GM12878 (cell line): ENCODE results near the gene TMEM131L. TPM values are rescaled to one million over a fixed set of nuclear protein-coding genes. Genes with fewer than 3 reads are reported as not detected.

ENCODE experiments used
- ATF7 ChIP-seq: fragments of 450-650 bp; IDR thresholded peaks from 2 replicates; pipeline ENCODE4 v1.6.1; 2016; ENCODE audit warnings: low read depth, mild to moderate bottlenecking
- CREB1 ChIP-seq: IDR thresholded peaks from 2 replicates; pipeline ENCODE4 v1.6.1; 2012; ENCODE audit warnings: low read depth, mild to moderate bottlenecking, inconsistent platforms
- CREM ChIP-seq: IDR thresholded peaks from 2 replicates; pipeline ENCODE4 v1.6.1; 2014; ENCODE audit warnings: antibody characterized with exemption, low read depth
- EGR1 ChIP-seq, 2 experiments: IDR thresholded peaks; 1 replicate in 1 of 2; 2 replicates in 1 of 2; pipeline ENCODE4 v1.6.1; 2011 to 2012; ENCODE audit warnings: low read depth in 2 of 2, low read length in 2 of 2, borderline replicate concordance in 1 of 2, mild to moderate bottlenecking in 1 of 2, moderate library complexity in 1 of 2
- ELK1 ChIP-seq: IDR thresholded peaks from 2 replicates; pipeline ENCODE4 v1.6.1; 2012; ENCODE audit warnings: low read depth, low read length, improper control_type of control experiment
- HDAC2 ChIP-seq: fragments of 200-600 bp; sonication (generic); IDR thresholded peaks from 2 replicates; pipeline ENCODE4 v1.6.1; 2017
- KLF5 ChIP-seq: fragments of 450-650 bp; IDR thresholded peaks from 2 replicates; pipeline ENCODE4 v1.6.1; 2014; ENCODE audit warnings: mild to moderate bottlenecking; ENCODE audit not compliant: partially characterized antibody
- MTA2 ChIP-seq: fragments of 450-650 bp; IDR thresholded peaks from 2 replicates; pipeline ENCODE4 v1.6.1; 2016; ENCODE audit warnings: low read depth, mild to moderate bottlenecking, moderate library complexity
- NFXL1 ChIP-seq: fragments of 450-650 bp; IDR thresholded peaks from 2 replicates; pipeline ENCODE4 v1.6.1; 2017; ENCODE audit warnings: antibody characterized with exemption, mild to moderate bottlenecking, borderline replicate concordance
- NKRF ChIP-seq: fragments of 450-650 bp; conservative IDR thresholded peaks from 2 replicates; pipeline ENCODE4 v1.6.1; 2017; ENCODE audit warnings: mild to moderate bottlenecking, moderate library complexity
- NR2F1 ChIP-seq: fragments of 450-650 bp; conservative IDR thresholded peaks from 2 replicates; pipeline ENCODE4 v1.6.1; 2017; ENCODE audit warnings: mild to moderate bottlenecking
- NRF1 ChIP-seq: conservative IDR thresholded peaks from 2 replicates; pipeline ENCODE4 v1.6.1; 2011; ENCODE audit warnings: mild to moderate bottlenecking, low read depth, low read length, improper control_type of control experiment
- RELB ChIP-seq: fragments of 450-650 bp; IDR thresholded peaks from 2 replicates; pipeline ENCODE4 v1.6.1; 2017; ENCODE audit warnings: low read depth, mild to moderate bottlenecking, moderate library complexity
- RFX5 ChIP-seq: IDR thresholded peaks from 2 replicates; pipeline ENCODE4 v1.6.1; 2011; ENCODE audit warnings: low read depth, low read length, improper control_type of control experiment
- SMC3 ChIP-seq: IDR thresholded peaks from 2 replicates; pipeline ENCODE4 v1.6.1; 2011; ENCODE audit warnings: low read length, improper control_type of control experiment, borderline replicate concordance
- STAT1 ChIP-seq: fragments of 450-650 bp; conservative IDR thresholded peaks from 2 replicates; pipeline ENCODE4 v1.6.1; 2014; ENCODE audit warnings: antibody characterized with exemption, mild to moderate bottlenecking
- ZBED1 ChIP-seq: IDR thresholded peaks from 2 replicates; pipeline ENCODE4 v1.6.1; 2016; ENCODE audit warnings: borderline replicate concordance
- ZBTB11 ChIP-seq: fragments of 450-650 bp; formaldehyde crosslinking; IDR thresholded peaks from 2 replicates; pipeline ENCODE4 v1.5.0; 2022; ENCODE audit warnings: mild to moderate bottlenecking, missing genetic modification characterization
- ZBTB33 ChIP-seq: fragments of 450-650 bp; IDR thresholded peaks from 2 replicates; pipeline ENCODE4 v1.6.1; 2017; ENCODE audit warnings: mild to moderate bottlenecking
- ZNF274 ChIP-seq: IDR thresholded peaks from one replicate; pipeline ENCODE4 v1.8.0; 2011; ENCODE audit not compliant: insufficient read length, insufficient read depth
- polyA plus RNA-seq, 11 experiments: library from polyadenylated mRNA; depleted of rRNA in 4 of 11; unstranded in 6 of 11; stranded (reverse) in 5 of 11; fragments of >200 nt; fragmentation: Nextera tagmentation in 4 of 11; fragmentation: Illumina TruSeq in 1 of 11; extraction: Ambion mirVana in 4 of 11; extraction: Trizol in 1 of 11; gene quantifications; 1 replicate in 1 of 11; 2 replicates in 10 of 11; pipeline versions ENCODE4 v1.2.1 to v1.2.3, GENCODE V29; 2011 to 2016; ENCODE audit warnings: inconsistent platforms in 2 of 11, missing spikeins in 2 of 11, low read depth in 1 of 11
- total RNA-seq, 4 experiments: library from RNA; depleted of rRNA in 3 of 4; stranded (reverse); fragments of >200 nt in 3 of 4; fragmentation: Illumina TruSeq in 1 of 4; extraction: Trizol in 1 of 4; gene quantifications; 2 replicates each; pipeline versions ENCODE4 v1.2.1 to v1.2.3, GENCODE V29; 2013 to 2021

The TMEM131L gene
- total and polyA plus RNA-seq, 10 of the 15 experiments (the other 5 are each of a cell fraction or from before 2014, with no cell fraction given): 8.5 to 101 (median 74.4) TPM

- TF ChIP-seq ZBTB11 (CRISPR knock-in tag) (no peak), ZBED1 (peak; percentile 86; the same call in 1 of the 2 replicates), KLF5 (no peak), RELB (peak; percentile 96), STAT1 (no peak), ELK1 (peak; percentile 62; the same call in 1 of the 2 replicates), NR2F1 (peak; percentile 71), CREM (peak; percentile 78), MTA2 (peak; percentile 89), ZNF274 (no peak), HDAC2 (no peak), EGR1 (IDR thresholded peaks at IDR 0.05; ENCODE audit: borderline replicate concordance in 1 of 2, low read depth in 2 of 2, low read length in 2 of 2) (peak in 1 of 2 experiments; percentile 70; a peak in 2 of 3 replicates), RFX5 (no peak; the same call in 1 of the 2 replicates), CREB1 (no peak), NRF1 (no peak), SMC3 (peak; percentile 13; the same call in 1 of the 2 replicates), ATF7 (peak; percentile 83; the same call in 1 of the 2 replicates), ZBTB33 (no peak), NFXL1 (no peak), NKRF (0 out of 2 replicates have a peak, but pooled peaks have one; percentile 39)
Measured at GRCh38 chr4:153488006-153488891, 22.1 kb downstream of the TMEM131L start (continued).
